Measurements from ENCODE around the gene PID1.

PID1 gene

DNA sequence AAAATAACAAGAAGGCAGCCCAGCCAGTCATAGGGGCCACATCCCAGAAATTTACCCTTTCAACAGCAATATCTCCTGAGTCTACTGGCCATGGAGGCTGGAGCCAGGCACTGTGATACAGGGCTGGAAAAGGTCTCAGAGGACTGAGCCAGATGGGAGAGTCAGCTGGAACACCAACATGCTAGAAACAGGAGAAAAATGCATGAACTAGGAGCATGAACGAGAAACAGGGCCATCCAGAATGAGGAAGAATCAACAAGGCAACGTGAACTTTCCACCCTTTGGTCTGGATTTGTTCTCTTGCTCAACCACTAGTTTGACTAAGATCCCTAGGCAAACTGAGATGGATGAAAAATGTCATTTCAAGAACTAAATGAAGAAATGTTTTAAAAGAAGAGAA is 13.1 kb downstream of the PID1 start:
- no peak for DNase-seq

DNA sequence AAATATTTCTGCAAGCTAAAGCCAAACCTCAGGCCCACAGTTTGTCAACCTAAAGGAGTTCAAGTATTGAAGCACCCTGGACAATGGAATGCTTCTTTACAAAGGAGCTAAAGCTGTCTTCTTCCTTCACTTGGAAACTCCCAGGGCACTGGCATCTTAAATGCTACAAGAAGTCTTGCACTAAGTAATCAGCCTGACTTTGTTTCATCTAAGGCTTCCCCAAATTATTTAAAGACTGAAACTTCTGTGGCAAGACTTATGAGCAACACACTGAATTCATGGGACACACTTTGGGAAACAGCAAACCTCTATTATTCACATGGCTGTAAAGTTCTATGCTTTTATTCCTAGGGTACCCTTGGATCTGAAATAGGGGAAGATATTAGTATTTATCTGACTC is 14.7 kb downstream of the PID1 start:
- DNase-seq: no peak

DNA sequence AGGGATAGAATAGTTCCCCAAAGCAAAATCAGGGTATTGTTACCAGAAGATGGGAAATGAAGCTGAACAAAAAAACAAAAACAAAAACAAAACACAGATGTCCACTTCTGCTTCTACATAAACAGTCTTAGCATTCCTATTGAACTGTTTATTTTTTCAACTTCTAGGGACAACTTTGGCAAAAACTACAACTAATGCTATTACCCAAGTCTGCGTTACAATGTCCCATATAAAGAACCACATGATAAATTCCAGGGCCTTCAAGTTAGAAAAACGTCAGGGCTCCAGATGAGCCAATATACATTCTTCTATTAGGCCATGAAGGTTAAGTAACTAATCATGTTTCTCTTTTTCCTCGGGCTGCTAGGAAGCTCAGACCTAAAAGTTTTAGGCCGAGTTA is 16.9 kb downstream of the PID1 start:
- no peak for DNase-seq

DNA sequence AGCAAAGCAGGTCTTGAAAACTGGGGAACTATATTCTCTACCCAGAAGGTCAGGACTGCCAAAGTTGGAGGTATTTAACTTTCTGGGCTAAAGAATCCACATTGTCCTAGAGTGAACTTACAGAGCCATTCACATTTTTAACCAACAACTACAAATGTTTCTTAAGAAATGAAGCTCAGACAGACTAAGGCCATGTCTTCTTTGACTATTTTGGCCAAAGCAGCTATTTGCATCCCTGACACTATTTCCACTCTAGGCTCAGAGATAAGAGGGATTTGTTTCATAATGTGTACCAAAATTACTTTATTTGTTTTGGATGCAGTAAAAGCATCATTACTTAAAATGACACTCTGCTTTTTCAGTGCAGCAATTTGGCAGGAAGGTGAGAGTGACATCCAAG is 18.1 kb downstream of the PID1 start:
- DNase-seq: no peak

DNA sequence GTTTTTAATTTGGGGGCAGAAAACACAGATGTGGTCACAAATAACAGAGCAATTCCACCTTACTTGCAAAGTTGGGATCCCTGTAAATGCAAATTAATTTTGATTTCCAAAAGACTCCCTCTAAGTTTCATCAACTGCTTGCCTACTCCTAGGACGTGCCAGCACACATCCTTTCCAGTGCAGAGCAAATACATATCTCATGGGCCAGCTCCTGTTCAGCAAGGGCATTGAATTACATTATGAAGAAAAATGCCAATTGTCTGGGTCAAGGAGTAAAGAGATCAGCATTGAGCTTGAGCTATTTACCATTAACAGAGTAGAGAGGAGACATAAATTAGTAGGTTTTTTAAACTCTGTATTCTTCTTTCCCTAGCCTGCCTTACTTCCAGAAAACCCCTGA is 18.8 kb downstream of the PID1 start:
- DNase-seq: no peak

DNA sequence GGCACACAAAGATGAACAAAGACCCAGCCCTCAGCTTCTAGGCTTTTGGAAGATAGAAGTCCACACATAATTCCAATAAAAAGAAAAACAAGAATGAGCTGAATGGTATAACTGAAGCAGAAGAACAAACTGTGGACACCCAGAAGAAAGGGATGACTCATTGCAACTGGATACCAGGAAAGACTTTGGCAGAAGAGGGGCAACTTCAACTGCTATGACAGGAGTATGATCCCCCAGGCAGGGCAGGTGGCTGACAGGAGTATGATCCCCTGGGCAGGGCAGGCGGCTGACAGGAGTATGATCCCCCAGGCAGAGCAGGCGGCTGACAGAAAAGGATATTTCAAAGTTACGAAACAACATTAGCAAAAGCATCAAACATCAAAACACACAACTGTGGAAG is 21.6 kb downstream of the PID1 start:
- no peak for DNase-seq

DNA sequence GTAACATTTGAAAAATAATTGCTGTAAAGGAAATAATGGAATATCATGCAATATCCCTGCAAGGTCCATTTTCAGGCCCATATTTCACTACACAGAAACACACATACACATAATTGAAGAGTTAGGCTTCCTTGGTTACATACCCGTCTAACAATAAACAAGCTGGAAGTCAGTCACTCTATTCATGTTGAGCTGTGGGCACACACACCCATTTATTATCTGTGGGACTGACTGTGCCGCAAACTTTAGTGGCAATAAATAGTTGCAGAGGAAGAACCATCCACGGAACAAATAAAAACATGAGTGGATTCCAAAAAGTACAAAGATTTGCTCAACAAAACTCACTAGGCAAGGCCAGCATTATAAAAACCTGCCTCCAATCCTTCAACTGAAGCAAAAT is 24.8 kb downstream of the PID1 start:
- no peak for DNase-seq

DNA sequence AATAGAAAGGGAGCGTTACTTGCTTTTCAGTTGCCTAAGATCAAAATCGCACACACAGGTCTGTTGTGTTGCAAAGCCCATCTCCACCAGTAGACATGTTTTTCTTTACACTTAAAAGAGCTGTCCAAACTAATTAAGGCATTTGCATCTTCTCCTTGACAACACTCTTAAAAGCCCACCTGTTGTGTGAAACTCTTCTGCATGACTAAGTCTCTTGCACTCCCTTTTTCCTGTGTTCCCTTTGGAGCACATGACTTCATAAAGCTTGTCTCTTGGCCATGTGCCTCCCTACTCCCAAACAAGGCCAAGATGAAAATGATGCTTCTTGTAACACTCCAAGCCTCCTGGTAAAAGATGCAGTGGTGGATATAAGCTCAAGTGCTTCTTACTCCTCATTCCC is 26.1 kb downstream of the PID1 start:
- no peak for DNase-seq

DNA sequence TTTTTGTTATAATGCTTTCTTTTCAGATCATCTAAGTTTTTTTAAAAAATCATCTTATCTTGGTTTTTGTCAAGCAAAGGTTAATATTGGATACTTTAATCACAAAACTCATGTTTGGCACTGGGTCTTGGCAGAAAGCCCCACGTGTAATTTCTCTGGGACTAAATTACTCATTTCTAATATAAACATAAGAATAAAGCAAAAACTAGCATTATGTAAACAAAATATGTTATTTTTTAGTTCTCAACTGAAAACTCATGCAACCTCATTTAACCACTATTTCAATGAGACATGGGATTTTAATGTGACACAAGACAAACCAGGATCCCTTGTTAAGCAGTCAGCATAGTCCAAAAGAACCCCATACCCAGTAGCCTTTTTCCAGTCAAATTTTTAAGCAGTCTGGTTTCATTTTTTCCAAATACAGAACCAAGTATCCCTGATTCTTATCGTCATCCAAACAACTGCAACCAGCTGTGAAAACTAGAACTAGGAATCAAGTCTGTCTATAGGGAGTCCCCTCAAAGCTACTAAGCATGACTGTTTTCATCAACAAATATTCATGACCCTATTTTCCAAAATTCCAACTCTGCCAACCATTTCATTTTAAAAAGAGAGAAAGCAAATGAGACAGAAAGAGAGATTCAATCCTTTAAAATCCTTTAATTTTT is 27.1 kb downstream of the PID1 start:
- DNase-seq: no peak

DNA sequence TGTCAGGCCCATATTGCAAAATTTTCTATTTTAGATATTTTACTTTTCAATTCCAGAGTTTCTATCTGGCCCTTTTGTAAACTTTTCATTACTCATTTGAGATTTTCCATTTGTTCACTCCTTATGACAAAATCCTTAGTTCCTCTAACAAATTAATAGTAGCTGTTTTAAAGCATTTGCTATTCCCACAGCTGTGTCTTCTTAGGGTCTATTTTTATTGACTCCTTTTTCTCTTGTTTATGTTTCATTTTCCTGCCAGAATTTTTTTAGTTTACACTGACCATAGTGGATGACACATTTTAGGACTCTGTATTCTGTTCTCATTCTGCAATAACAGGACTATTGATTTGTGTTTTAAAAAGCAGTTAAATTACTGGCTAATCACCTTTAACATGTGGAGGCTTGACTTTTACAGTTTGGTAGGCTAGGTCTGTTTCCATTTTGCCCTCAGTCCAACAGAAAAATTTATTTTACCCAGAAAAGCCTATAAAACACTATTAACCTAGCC is 30.0 kb downstream of the PID1 start:
- no peak for DNase-seq

DNA sequence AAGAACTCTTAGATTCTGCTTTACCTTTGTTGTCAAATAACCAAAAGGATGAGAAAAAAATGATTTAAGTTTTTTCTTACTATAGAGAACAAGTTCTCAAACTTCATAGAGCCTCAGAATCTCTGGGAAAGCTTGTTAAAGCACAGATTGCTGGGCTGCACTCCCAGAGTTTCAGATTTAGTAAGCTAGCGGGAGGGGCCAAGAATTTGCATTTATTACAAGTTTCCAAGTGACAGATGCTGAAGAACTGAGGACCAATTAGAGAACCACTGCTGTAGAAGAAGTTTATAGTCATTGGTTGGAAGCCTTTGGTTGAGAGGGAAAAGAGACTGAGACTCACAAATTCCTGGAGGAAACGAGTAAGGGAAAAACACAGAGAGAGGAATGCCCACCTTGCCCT is 32.1 kb downstream of the PID1 start:
- no peak for DNase-seq

DNA sequence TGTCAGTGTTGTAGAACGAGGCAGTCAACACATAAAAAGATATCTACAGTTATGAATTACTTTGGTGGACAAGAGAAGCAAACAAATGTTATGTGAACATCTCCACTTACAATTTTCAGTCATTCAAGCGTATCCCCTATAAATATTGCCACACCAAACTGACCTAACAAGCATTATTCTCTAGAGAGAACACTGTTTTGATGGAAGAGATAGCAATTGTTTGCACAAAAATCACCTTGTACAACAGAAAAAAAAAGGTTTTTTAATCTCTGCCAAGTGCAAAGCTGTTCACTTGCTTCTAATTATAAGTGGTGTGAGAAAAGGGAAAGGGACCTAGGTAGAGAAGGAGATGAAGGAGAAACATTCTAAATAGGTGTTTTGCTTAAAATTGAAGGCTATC is 33.8 kb downstream of the PID1 start:
- no peak for DNase-seq

DNA sequence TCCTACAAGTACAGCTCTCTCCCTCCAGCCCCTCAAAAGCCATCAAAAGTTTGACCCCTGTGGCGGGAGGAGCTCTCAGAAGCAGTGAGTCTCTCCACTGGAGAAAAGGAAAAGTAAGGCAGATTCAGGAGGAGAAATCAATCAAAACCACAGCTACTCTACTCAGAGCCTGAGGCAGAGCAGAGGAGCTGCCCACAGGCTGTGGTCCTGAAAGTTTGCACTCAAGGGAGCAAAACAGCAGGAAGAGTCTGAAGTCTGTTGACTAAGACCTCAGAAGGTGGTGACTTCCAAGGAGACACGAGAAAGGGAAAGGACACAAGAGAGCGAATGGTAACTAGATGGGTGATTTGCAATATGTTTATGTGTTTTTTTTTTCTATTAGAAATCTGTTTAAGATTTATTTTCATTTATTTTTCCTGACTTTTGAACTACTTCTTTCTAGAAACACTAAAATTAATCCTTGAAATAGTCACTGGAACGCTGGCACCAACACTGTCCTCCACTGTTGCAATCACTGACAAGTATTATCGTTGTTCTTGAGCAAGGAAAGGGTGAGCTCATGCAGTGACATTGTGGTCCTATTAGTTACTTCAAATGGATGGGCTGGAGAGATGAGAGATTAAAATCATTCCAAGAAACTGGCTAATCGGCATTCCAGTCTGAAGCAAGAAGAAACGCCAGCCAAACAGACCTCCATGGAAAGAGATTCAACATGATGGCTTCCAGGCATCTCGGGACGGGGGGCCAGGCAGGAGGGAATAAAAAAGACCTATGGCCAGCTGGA is 35.8 kb downstream of the PID1 start:
- DNase-seq: no peak

DNA sequence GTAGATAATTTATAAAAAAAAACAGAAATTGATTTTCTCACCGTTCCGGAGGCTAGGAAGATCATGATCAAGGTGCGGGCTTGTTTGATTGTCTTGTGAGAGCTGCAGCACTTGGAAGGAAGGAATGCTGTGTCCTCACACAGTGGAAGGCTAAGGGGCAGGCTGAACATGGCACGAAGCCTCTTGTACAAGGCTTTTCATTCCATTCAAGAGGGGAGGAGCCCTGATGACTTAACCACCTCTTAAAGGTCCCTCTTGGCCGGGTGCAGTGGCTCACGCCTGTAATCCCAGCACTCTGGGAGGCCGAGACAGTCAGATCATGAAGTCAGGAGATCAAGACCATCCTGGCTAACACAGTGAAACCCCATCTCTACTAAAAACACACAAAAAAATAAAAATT is 39.2 kb downstream of the PID1 start:
- DNase-seq: no peak

DNA sequence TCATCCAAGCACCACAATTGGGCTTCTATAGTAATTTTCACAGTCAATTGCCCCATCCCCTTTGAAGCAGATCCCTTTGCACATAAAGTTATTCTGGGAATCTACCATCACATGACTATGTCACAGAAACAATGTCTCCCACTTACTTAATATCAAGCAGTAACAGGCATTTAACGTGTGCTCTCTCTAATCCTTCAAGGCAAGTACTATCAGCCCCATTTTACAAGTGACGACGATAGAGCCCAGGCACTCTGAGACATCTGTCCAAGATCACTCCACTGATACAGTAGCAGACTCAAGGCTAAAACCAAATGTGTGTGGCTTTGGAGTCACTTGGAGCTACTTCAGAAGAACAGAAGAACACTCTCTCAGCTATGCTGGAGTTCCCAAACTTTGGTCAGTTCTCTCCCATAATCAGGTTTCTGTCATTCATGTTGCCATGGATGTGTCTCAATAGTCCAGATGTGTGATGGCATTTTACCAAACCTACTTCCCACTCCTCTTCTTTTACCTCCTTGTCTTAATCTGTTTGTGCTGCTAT is 39.7 kb downstream of the PID1 start:
- DNase-seq: peak; percentile 1

DNA sequence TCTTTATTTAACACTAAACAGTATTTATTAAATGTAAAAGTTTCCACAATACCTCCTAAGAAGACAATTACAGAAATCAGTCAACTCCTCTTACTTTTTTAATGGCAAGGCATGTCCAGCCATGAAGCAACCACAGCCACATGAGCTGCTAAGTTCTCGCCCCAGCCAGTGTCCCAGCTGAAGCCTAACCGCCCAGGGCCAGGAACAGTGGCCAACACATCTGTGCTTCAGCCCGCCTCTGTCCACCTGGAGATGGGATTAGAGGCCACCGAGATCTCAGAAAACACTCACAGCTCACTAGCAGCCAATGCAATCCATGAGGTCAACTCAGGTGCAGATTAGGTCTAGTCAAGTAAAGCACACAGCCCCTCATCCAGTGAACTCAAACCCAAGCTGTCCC is 40.2 kb downstream of the PID1 start:
- no peak for DNase-seq

DNA sequence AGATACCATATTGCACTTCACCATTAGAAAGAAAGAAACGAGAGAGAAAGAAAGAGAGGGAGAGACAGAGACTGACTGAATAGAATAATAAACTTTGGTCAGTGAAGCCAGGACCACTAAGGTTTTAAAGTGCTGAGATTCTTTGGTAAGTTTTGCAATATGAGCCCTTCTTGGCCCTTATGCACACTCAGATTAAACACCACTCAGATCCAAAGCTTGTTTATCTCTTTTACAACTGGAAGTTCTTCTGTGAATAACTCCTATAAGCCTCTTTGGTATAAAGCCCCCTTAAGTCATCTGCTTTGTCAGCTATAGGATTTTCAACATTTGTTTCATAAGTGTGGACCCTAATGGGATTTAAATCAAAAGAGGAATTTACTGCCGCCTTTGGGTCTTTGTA is 40.8 kb downstream of the PID1 start:
- peak; percentile 89 for DNase-seq

DNA sequence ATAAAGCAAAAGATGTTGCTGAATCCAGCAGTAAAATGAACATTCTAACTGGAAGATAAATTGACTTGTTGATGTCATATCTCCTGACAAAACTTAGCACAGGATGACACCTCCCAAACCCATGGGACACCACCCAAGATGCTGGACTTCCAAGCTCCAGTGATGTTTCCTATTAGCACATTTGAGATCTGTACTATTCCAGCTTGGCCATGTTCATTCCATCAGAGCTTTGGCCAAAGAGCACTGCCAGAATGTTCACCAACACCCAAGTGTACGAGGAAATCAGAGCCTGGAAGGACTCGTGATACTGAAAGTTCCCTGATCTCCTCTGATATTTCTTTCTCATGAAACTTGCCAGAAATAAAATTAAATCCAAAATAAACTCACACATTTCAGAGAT is 44.7 kb downstream of the PID1 start:
- no peak for DNase-seq

DNA sequence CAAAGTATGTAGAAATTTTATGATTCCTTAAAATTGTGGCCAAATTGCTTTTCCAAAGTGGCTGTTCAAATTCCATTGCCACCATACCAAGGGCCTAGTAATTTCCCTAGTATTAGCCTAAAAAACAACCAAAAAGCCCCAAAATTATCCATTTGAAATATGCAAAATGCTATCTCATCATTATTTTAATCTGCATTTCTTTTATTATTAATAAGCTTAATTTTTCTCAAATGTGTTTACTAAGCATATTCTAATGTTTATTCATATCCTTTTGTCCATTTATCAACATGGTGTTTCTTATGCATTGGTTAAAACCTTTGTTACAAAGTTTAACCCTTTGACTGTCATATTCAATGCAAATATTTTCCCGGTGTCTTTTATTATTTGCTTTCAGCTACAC is 48.0 kb downstream of the PID1 start:
- no peak for DNase-seq

DNA sequence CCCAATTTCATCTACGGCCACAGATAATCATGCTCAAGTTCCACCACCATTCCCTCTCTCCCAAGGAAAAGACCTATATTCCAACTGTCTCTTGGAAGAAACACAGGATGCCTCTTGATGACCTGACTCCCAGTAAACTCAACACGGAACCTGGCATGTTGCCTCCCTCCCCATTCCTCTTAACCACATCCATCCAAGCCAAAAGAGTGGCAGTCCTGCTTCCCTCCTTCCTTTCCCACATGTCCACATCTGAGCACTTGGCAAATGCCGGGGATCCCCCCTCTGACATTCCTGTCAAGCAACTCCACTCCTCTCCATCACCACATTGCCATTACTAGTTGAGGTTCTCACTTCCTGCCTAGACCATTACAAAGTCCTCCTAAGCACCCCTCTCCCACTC is 49.4 kb downstream of the PID1 start:
- DNase-seq: no peak

DNA sequence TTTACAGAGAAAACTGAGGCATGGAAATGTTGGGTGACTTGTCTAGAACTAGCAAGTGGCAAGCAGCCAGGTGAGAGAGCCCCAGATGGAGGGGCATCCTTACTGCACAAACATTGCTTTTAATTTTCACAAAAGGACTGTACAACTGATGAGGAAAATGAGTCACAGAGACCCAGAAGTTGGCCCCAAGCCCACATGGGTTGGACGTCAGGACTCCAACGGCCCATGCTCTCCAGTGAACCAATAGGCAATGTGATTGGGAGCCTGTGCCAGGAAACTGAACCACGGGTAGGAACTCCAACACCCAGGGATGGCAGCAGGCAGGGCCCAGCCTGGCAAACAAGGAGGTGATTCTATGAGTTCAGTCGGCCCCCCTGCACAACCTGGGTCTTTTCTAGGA is 50.8 kb downstream of the PID1 start:
- DNase-seq: no peak

DNA sequence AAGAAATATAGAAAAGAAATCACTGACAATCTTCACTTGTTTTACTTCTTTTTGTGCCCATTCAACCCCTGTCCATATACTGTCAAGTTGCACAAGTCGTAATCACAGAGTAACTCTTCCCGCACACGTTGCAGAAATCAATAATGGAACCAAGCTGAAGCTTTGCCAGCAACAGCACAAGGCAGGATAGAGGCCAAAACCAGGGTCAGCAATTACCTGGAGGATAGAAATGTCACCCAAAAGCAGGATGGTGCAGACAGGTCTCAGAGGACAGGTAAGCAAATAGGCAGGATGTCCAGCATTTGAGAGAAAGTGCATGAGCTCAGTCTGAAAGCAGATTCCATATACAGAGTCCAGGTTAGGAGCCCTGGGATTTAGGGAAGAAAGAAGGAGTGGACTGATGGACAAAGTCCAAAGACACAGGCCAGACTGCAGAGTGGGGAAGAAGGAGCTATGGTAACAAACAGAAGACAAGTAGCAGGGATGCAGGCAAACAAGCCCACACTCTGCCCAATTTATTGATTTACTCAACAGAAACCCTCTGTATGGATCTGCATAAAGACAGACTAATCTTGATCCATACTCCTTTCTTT is 52.7 kb downstream of the PID1 start:
- no peak for DNase-seq

DNA sequence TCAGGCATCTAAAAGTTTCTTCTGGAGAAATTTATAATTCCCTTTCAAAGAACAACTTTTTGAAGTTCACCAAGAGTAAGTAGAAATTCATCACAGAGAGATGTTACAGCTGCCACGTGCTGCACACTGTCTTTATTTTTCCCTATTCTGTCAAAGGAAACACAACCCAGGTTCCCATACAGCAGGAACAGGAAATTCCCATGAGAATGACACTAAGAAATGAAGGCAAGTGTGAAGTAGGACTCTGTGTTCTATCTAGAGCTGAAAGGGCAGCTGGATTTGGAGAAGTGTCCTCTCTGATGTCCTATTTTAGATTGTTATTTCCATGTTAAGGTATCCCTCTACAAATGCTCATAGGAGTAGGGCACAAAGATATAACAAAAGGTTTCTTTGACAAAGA is 58.8 kb downstream of the PID1 start:
- no peak for DNase-seq

DNA sequence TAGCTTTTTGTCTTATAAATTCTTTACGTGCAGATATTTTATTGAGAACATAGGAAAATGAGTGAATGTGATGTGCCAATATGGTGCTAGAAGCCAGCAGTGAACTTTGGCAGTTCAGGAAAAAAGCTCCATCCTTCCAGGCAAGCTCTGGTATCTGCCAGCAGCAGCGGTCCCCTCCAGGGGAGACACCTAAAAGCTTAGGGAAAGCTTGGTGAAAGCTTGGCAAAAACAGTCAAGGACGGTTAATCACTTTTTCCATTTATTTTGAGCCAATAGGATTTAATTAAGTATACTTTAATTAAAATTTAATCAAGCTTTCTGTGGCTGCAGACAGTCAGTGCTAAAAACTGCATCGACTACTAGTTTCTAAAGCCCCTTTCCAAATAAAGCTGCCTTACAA is 60.4 kb downstream of the PID1 start:
- DNase-seq: no peak

Data from NCI-H524 treated with DMSO at 0.1 percent for 48 hours (cell line).